ENCODE data around the gene CNGB1.

DNA sequence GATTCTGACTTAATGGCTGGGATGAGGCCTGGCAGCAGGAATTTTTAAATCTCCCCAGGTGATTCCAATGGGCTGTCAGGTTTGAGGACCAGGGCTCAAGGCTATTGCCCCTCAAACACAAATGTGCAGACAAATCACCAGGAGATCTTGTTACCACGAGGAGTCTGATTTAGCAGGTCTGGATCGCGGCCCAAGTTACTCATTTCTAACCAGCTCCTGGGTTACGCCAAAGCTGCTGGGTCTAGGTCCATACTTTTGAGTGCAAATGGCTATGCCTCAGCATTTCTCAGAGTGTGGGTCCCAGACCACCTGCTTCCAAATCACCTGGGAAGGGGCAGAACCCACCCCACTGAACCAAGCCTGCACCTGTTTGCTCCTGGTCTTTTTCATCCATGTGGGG is 33.1 kb downstream of the CNGB1 start:
- TF ChIP-seq, protein P1, sequence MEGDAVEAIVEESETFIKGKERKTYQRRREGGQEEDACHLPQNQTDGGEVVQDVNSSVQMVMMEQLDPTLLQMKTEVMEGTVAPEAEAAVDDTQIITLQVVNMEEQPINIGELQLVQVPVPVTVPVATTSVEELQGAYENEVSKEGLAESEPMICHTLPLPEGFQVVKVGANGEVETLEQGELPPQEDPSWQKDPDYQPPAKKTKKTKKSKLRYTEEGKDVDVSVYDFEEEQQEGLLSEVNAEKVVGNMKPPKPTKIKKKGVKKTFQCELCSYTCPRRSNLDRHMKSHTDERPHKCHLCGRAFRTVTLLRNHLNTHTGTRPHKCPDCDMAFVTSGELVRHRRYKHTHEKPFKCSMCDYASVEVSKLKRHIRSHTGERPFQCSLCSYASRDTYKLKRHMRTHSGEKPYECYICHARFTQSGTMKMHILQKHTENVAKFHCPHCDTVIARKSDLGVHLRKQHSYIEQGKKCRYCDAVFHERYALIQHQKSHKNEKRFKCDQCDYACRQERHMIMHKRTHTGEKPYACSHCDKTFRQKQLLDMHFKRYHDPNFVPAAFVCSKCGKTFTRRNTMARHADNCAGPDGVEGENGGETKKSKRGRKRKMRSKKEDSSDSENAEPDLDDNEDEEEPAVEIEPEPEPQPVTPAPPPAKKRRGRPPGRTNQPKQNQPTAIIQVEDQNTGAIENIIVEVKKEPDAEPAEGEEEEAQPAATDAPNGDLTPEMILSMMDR (conservative IDR thresholded peaks at IDR 0.05; ENCODE audit: low read length) = no peak
- no peak for TF ChIP-seq EZH2phosphoT487 (IDR thresholded peaks at IDR 0.05; ENCODE audit: borderline replicate concordance, low read depth, low read length)

Data from OCI-LY7 (cell line).